Stimulated activated naive CD4-positive, alpha-beta T cell (primary cell): Measurements from ENCODE around the gene RBM23.

Experiments
- DNase-seq, 6 experiments: peaks; one replicate each; lab custom pipeline; 2025; lab: John Stamatoyannopoulos, UW

The RBM23 gene

GRCh38 chr14:22886500-22887259 is 32.3 kb downstream of the RBM23 start:
- DNase-seq: peak; percentile 61 to 81 (median 66)

- no peak for DNase-seq
Measured at GRCh38 chr14:22885975-22886374, 33.0 kb downstream of the RBM23 start.

- DNase-seq: no peak
Measured at GRCh38 chr14:22884738-22885523, 34.0 kb downstream of the RBM23 start.

GRCh38 chr14:22884076-22884737 is 34.7 kb downstream of the RBM23 start:
- DNase-seq: no peak

- DNase-seq: no peak
Measured at GRCh38 chr14:22883173-22883976, 35.6 kb downstream of the RBM23 start, which contains the start of gene REM2. TSS of gene REM2 (plus strand) at chr14:22883222. CDS start at chr14:22883288, 66 bp downstream.

- DNase-seq: peak in 5 of 6 experiments; percentile 16 to 54 (median 30)
Measured at GRCh38 chr14:22882529-22883172, 36.3 kb downstream of the RBM23 start.

GRCh38 chr14:22882064-22882463 is 36.9 kb downstream of the RBM23 start:
- no peak for DNase-seq

GRCh38 chr14:22878271-22879246 is 40.4 kb downstream of the RBM23 start:
- DNase-seq: no peak

GRCh38 chr14:22877000-22877501 is 41.9 kb downstream of the RBM23 start:
- DNase-seq: no peak

GRCh38 chr14:22875748-22876319 is 43.1 kb downstream of the RBM23 start:
- no peak for DNase-seq

- DNase-seq: no peak
Measured at GRCh38 chr14:22875003-22875747, 43.8 kb downstream of the RBM23 start.

GRCh38 chr14:22872833-22873520 is 46.0 kb downstream of the RBM23 start:
- no peak for DNase-seq

GRCh38 chr14:22872033-22872832 is 46.7 kb downstream of the RBM23 start:
- DNase-seq: peak; percentile 47 to 82 (median 63)

- DNase-seq: peak; percentile 65 to 84 (median 74)
Measured at GRCh38 chr14:22871224-22872032, 47.5 kb downstream of the RBM23 start, which contains the start of gene LRP10. TSS of gene LRP10 (plus strand) at chr14:22871740. CDS start at chr14:22872304, 564 bp downstream.

- no peak for DNase-seq
Measured at GRCh38 chr14:22870811-22871223, 48.1 kb downstream of the RBM23 start.

GRCh38 chr14:22866874-22867273 is 52.1 kb downstream of the RBM23 start:
- DNase-seq: no peak
